H1 (cell line): ENCODE data around the gene UBASH3B. TPM values are rescaled to one million over a fixed set of nuclear protein-coding genes. Genes with fewer than 3 reads are reported as not detected.
"Not testable (repeated sequence)": the region's sequence is repeated elsewhere in the genome, so short reads cannot be mapped to it uniquely, and the experiment has no call there.

ENCODE experiments used
- CTCF ChIA-PET: fragments of 300-600 bp; sonication (Branson Sonifier 250); formaldehyde crosslinking; loops from one replicate; lab custom pipeline; 2021; ENCODE audit not compliant: partially characterized antibody; lab: Charles Lee
- POLR2A ChIA-PET: fragments of 300-600 bp; sonication (Branson Sonifier 250); formaldehyde crosslinking; loops from one replicate; lab custom pipeline; 2021; ENCODE audit warnings: inconsistent platforms; ENCODE audit not compliant: partially characterized antibody; lab: Charles Lee
- DNase-seq, 2 experiments: peaks; one replicate each; pipeline versions ENCODE4 v3.0.0 to v3.0.0-alpha.2; 2010 to 2022; ENCODE audit warnings: low spot score in 2 of 2, low read depth in 1 of 2, mixed read lengths in 1 of 2
- FAIRE-seq: peaks from 2 replicates; lab custom pipeline; 2011; peaks lifted over from hg19 to GRCh38; lab: Jason Lieb, UNC
- H2AFZ ChIP-seq: 2 replicates; pipeline ENCODE4 v1.8.1; 2012; ENCODE audit warnings: low read length, inconsistent platforms
- H2AK5ac ChIP-seq: 2 replicates; pipeline ENCODE4 v1.6.1; 2013; ENCODE audit warnings: low read depth, low read length
- H2BK120ac ChIP-seq: replicated peaks from 2 replicates; pipeline ENCODE3; 2013; ENCODE audit warnings: low read depth, low read length, inconsistent platforms
- H2BK12ac ChIP-seq: 2 replicates; pipeline ENCODE4 v1.6.1; 2013; ENCODE audit warnings: low read depth, low read length
- H2BK15ac ChIP-seq: 2 replicates; pipeline ENCODE4 v1.6.1; 2013; ENCODE audit warnings: low read length
- H2BK20ac ChIP-seq: 2 replicates; pipeline ENCODE4 v1.6.1; 2013; ENCODE audit warnings: low read length
- H2BK5ac ChIP-seq: 2 replicates; pipeline ENCODE4 v1.6.1; 2013; ENCODE audit warnings: low read depth, low read length
- H3K14ac ChIP-seq: 2 replicates; pipeline ENCODE4 v1.6.1; 2013; ENCODE audit warnings: inconsistent platforms; ENCODE audit not compliant: insufficient read length
- H3K18ac ChIP-seq: 2 replicates; pipeline ENCODE4 v1.6.1; 2013; ENCODE audit warnings: low read length; ENCODE audit errors: extremely low read depth
- H3K23ac ChIP-seq: 2 replicates; pipeline ENCODE4 v1.6.1; 2013; ENCODE audit warnings: inconsistent platforms; ENCODE audit not compliant: insufficient read length
- H3K23me2 ChIP-seq: 2 replicates; pipeline ENCODE4 v1.6.1; 2013; ENCODE audit warnings: low read depth, low read length
- H3K27ac ChIP-seq: 2 replicates; pipeline ENCODE4 v1.6.1; 2011; ENCODE audit warnings: low read depth, low read length, inconsistent platforms
- H3K27me3 ChIP-seq, 4 experiments: replicated peaks in 1 of 4; 1 replicate in 1 of 4; 2 replicates in 3 of 4; pipeline versions ENCODE4 v1.6.1 to v1.8.1; 2011 to 2013; ENCODE audit warnings: low read length in 3 of 4, mild to moderate bottlenecking in 3 of 4, inconsistent platforms in 2 of 4, mixed read lengths in 2 of 4, moderate library complexity in 1 of 4; ENCODE audit not compliant: control insufficient read depth in 3 of 4, insufficient read depth in 3 of 4; ENCODE audit errors: extremely low read depth in 1 of 4
- H3K36me3 ChIP-seq, 4 experiments: 2 replicates each; pipeline versions ENCODE4 v1.6.1 to v1.8.1; 2011 to 2013; ENCODE audit warnings: mild to moderate bottlenecking in 4 of 4, low read length in 3 of 4, moderate library complexity in 2 of 4, control low read depth in 1 of 4, inconsistent platforms in 1 of 4; ENCODE audit not compliant: insufficient read depth in 4 of 4, control insufficient read depth in 2 of 4
- H3K4ac ChIP-seq: replicated peaks from 2 replicates; pipeline ENCODE3; 2013; ENCODE audit warnings: low read length, low read depth, mixed read lengths, inconsistent platforms; ENCODE audit not compliant: insufficient read length
- H3K4me1 ChIP-seq, 4 experiments: replicated peaks in 1 of 4; 1 replicate in 1 of 4; 2 replicates in 3 of 4; pipeline versions ENCODE4 v1.6.1 to v1.8.1; 2011 to 2013; ENCODE audit warnings: low read length in 3 of 4, inconsistent platforms in 2 of 4, mixed read lengths in 1 of 4; ENCODE audit not compliant: insufficient read depth in 4 of 4, control insufficient read depth in 3 of 4
- H3K4me2 ChIP-seq, 2 experiments: 2 replicates each; pipeline versions ENCODE4 v1.6.1 to v1.8.1; 2011 to 2013; ENCODE audit warnings: low read depth in 2 of 2, low read length in 2 of 2, control low read depth in 1 of 2, inconsistent platforms in 1 of 2, mild to moderate bottlenecking in 1 of 2; ENCODE audit not compliant: insufficient read depth in 1 of 2
- H3K4me3 ChIP-seq, 4 experiments: fragments of 200-600, 300-600 bp in 1 of 4; sonication (generic), shearing (Covaris generic), sonication (Bioruptor Twin) in 1 of 4; 2 replicates each; pipeline versions ENCODE4 v1.5.1 to v1.8.1; 2011 to 2016; ENCODE audit warnings: low read length in 4 of 4, low read depth in 3 of 4, control low read depth in 2 of 4, inconsistent platforms in 2 of 4, mild to moderate bottlenecking in 2 of 4, mixed read lengths in 1 of 4, moderate library complexity in 1 of 4; ENCODE audit not compliant: insufficient read depth in 2 of 4; ENCODE audit errors: extremely low read depth in 1 of 4
- H3K56ac ChIP-seq: replicated peaks from 2 replicates; pipeline ENCODE3; 2013; ENCODE audit warnings: low read depth, mild to moderate bottlenecking, mixed read lengths, low read length, inconsistent platforms; ENCODE audit not compliant: insufficient read length
- H3K79me1 ChIP-seq: 2 replicates; pipeline ENCODE4 v1.6.1; 2013; ENCODE audit warnings: low read depth, low read length, control low read depth
- H3K79me2 ChIP-seq, 2 experiments: 2 replicates each; pipeline versions ENCODE4 v1.6.1 to v1.8.1; 2012 to 2013; ENCODE audit warnings: low read length in 2 of 2, mild to moderate bottlenecking in 2 of 2, inconsistent platforms in 1 of 2; ENCODE audit not compliant: insufficient read depth in 2 of 2, control insufficient read depth in 1 of 2
- H3K9ac ChIP-seq, 4 experiments: replicated peaks in 1 of 4; 1 replicate in 1 of 4; 2 replicates in 3 of 4; pipeline versions ENCODE4 v1.6.1 to v1.8.1; 2011 to 2013; ENCODE audit warnings: low read depth in 3 of 4, low read length in 3 of 4, control low read depth in 2 of 4, mild to moderate bottlenecking in 2 of 4, moderate library complexity in 2 of 4, inconsistent platforms in 1 of 4; ENCODE audit errors: extremely low read depth in 1 of 4
- H3K9me3 ChIP-seq, 2 experiments: 2 replicates each; pipeline versions ENCODE4 v1.6.1 to v1.8.1; 2012 to 2013; ENCODE audit warnings: mild to moderate bottlenecking in 2 of 2, moderate library complexity in 2 of 2, control low read depth in 1 of 2, inconsistent platforms in 1 of 2, low read depth in 1 of 2, low read length in 1 of 2, mixed read lengths in 1 of 2; ENCODE audit not compliant: insufficient read depth in 2 of 2
- H4K20me1 ChIP-seq, 2 experiments: replicated peaks in 1 of 2; 2 replicates each; pipeline versions ENCODE3 to v1.8.1; 2011 to 2013; ENCODE audit warnings: inconsistent platforms in 2 of 2, low read length in 2 of 2, mild to moderate bottlenecking in 1 of 2; ENCODE audit not compliant: insufficient read depth in 2 of 2, control insufficient read depth in 1 of 2
- H4K5ac ChIP-seq: 2 replicates; pipeline ENCODE4 v1.6.1; 2013; ENCODE audit warnings: low read length, low read depth, mixed read lengths, inconsistent platforms; ENCODE audit not compliant: insufficient read length
- H4K8ac ChIP-seq: 2 replicates; pipeline ENCODE4 v1.8.0; 2013; ENCODE audit warnings: mild to moderate bottlenecking, moderate library complexity, low read length, inconsistent platforms; ENCODE audit not compliant: insufficient read depth; ENCODE audit errors: extremely low read depth
- H4K91ac ChIP-seq: replicated peaks from 2 replicates; pipeline ENCODE3; 2013; ENCODE audit warnings: low read length, mixed read lengths, inconsistent platforms; ENCODE audit not compliant: insufficient read length
- EZH2 ChIP-seq: fragments of 200-600 bp; sonication (generic); IDR thresholded peaks from 2 replicates; pipeline ENCODE4 v1.7.1; 2012; ENCODE audit warnings: low read depth, mild to moderate bottlenecking, moderate library complexity, low read length, inconsistent platforms; ENCODE audit not compliant: severe bottlenecking
- HDAC2 ChIP-seq, 2 experiments: fragments of 300-600 bp in 1 of 2; sonication (generic) in 1 of 2; IDR thresholded peaks; 2 replicates each; pipeline ENCODE4 v1.6.1; 2011 to 2012; ENCODE audit warnings: low read depth in 2 of 2, low read length in 2 of 2, mild to moderate bottlenecking in 2 of 2, moderate library complexity in 2 of 2, borderline replicate concordance in 1 of 2, inconsistent platforms in 1 of 2
- HDAC6 ChIP-seq: IDR thresholded peaks from one replicate; pipeline ENCODE4 v1.7.1; 2012; ENCODE audit warnings: low read depth, mild to moderate bottlenecking, inconsistent platforms, low read length, moderate library complexity
- WGBS, 2 experiments: shearing (Covaris generic) in 1 of 2; methylation state at CpG; one replicate each; pipeline versions ENCODE4 v1.1.6 to v1.1.7; 2013 to 2015; ENCODE audit warnings: low lambda C conversion rate in 2 of 2, mixed read lengths in 2 of 2, inconsistent platforms in 1 of 2, low coverage in 1 of 2, missing lambda C conversion rate in 1 of 2; ENCODE audit not compliant: insufficient replicate concordance in 2 of 2, insufficient coverage in 1 of 2, insufficient read length in 1 of 2; ENCODE audit errors: extremely low coverage in 1 of 2, missing lambda C conversion rate in 1 of 2; 5-methylcytosine and 5-hydroxymethylcytosine counted together
- polyA plus RNA-seq, 7 experiments: library from polyadenylated mRNA; depleted of rRNA in 3 of 7; stranded (reverse) in 5 of 7; unstranded in 2 of 7; fragments of >200 nt in 5 of 7; fragments of 200-250 nt in 2 of 7; gene quantifications; 1 replicate in 5 of 7; 2 replicates in 1 of 7; 4 replicates in 1 of 7; pipeline versions ENCODE4 v1.2.1 to v1.2.3, GENCODE V29; 2011 to 2013; ENCODE audit warnings: missing spikeins in 2 of 7, mixed read lengths in 2 of 7
- total RNA-seq: library from RNA; stranded (reverse); fragmentation: NEBNext Ultra II Directional; extraction: Animal tissue kit (Norgen Biotek cat#: 25700); gene quantifications from 2 replicates; pipeline ENCODE4 v1.2.1, GENCODE V29; 2021

Gene UBASH3B
- total and polyA plus RNA-seq, 2 of the 8 experiments (the other 6 are each of a cell fraction or from before 2014, with no cell fraction given), result 7.5 to 9.5 TPM

GRCh38 chr11:122862091-122862490 is 206.6 kb downstream of the UBASH3B start (continued):
- TF ChIP-seq HDAC2 (IDR thresholded peaks at IDR 0.05; ENCODE audit: borderline replicate concordance in 1 of 2, low read depth in 2 of 2, low read length in 2 of 2) (no peak), EZH2 (no peak), HDAC6 (no peak)

DNA sequence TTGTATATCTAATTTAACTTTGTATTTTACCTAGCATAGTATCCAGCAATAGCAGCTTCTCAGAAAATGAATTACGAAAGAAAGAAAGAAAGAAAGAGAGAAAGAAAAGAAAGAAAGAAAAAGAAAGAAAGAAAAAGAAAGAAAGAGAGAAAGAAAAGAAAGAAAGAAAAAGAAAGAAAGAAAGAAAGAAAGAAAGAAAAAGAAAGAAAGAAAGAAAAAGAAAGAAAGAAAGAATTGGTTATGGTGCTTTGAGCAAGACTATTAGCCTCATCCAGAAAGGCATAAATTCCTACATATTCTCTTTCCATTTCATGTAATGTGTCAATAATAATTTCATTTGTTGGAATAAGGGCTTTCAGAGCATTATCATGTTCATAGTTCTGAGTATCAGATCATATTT is 207.6 kb downstream of the UBASH3B start:
- H2AFZ ChIP-seq, FAIRE-seq, H4K91ac ChIP-seq, H3K27ac ChIP-seq, H2BK15ac ChIP-seq, H3K4ac ChIP-seq, H3K79me1 ChIP-seq, H2AK5ac ChIP-seq, H3K27me3 ChIP-seq, H3K9me3 ChIP-seq, H4K8ac ChIP-seq, H2BK12ac ChIP-seq, H3K4me3 ChIP-seq, H2BK120ac ChIP-seq, H3K14ac ChIP-seq, H3K4me2 ChIP-seq, H4K20me1 ChIP-seq, H3K18ac ChIP-seq, H3K9ac ChIP-seq, H3K23ac ChIP-seq, H3K36me3 ChIP-seq, H3K79me2 ChIP-seq, H2BK20ac ChIP-seq, H4K5ac ChIP-seq, DNase-seq, H3K56ac ChIP-seq, H3K23me2 ChIP-seq, H2BK5ac ChIP-seq, H3K4me1 ChIP-seq: not testable (repeated sequence)
- POLR2A ChIA-PET, result interaction anchor here (0.8 to 1.3 kb wide), 2 partner anchors 191 to 199 kb away, joined by 3 to 11 read pairs; partner anchors contain the start of gene HSPA8
- CTCF ChIA-PET, result interaction anchor here (0.6 to 13.0 kb wide), 35 partner anchors 9 to 1801 kb away, joined by 3 to 145 read pairs (median 5); partner anchors contain the start of gene CRTAM
- WGBS, 2 experiments, result 67 to 100% methylated on average over 1 of the region's 1 CpG
